NCI-H345 (cell line): ENCODE results near the gene TPP1.

Source experiments
- DNase-seq: peaks from one replicate; lab custom pipeline; 2025; lab: John Stamatoyannopoulos, UW

TPP1 gene

DNA sequence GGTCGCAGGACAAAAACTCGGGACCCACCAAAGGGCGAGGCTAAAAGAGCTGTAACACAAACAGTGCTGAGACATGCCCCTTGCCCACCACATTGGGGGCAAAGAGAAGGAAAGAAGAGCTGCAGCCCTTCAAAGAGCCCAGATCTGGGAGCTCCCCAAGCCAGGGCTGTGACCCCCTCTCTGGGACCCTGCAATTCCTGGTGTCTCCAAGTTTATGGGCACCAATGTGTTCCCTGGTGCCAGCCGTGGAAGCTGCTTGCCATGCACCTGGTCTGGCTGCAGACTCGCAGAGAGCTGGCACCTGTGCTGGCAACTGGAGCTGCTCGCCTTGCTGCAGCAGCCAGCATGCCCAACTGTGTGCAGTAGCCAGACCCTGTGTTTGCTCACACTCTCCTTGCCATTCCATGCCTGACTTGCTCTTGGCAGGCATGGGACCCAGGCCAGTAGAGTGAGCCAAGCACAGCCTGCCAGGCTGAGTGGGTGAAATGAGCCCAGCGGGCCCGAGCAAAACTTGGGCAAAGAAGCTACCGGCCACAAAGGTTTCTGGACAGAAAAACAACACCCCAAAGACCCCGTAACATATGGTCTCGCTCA lies 31.8 kb downstream of the TPP1 start:
- no peak for DNase-seq

DNA sequence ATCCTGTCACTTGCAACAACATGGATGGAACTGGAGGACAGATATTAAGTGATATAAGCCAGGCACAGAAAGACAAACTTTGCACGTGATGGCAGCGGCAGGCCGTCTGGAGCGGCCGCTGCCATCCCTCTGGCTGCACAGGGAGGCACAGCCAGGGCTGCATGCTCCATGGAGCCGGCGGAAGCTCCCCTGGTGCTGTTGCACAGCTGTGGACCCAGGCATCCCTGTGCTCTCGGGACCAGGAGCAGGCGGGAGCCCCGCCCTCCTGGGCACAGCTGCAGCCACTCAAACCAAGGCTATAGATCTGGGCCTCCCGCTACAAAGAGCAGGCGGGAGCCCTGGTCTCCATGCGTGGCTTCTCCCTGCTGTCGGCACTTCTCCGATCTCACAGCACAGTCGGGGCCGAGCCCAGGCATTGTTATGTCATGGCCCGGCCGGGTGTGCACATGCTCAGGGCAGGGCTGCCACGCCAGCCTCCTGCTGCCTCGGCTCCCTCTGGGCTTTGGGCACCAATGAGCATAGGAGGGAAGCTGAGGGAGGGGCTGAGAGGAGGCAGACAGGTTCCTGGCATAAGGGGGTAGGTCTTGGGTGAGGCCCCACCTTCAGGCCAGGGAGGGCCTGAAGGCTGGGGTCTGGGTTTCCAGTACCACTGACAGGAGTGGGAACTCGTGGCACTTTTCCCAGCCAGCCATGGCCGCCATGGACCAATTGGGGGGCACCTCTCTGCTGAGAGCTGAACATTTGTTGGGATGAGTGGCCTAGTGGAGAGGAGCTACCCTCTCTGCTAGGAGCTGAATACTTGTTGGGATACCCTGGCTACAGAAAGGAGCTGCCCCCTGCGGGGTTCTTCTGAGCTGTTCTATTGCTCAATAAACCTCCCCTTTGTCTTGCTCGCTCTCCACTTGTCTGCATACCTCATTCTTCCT lies 32.5 kb downstream of the TPP1 start:
- DNase-seq: no peak

DNA sequence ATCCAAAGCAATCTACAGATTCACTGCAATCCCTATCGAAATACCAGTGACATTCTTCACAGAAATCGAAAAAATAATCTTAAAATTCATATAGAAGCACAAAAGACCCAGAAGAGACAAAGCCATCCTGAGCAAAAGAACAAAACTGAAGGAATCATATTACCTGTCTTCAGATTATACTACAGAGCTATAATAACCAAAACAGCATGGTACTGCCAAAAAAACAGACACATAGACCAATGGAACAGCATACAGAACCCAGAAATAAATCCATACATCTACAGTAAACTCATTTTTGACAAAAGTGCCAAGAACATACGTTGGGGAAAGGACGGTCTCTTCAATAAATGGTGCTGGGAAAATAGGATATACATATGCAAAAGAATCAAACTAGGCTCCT lies 34.7 kb downstream of the TPP1 start:
- no peak for DNase-seq

DNA sequence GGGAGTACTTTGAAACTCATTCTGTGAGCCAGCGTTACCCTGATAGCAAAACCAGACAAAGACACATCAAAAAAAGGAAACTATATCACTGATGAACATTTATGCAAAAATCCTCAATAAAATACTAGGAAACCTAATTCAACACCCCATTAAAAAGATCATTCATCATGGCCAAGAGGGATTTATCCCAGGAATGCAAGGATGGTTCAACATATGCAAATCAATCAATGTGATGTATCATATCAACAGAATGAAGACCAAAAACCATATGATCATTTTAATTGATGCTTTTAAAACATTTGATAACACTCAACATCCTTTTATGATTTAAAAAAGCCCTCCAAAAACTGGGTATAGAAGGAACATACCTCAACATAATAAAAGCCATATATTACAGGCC lies 35.6 kb downstream of the TPP1 start:
- DNase-seq: no peak

DNA sequence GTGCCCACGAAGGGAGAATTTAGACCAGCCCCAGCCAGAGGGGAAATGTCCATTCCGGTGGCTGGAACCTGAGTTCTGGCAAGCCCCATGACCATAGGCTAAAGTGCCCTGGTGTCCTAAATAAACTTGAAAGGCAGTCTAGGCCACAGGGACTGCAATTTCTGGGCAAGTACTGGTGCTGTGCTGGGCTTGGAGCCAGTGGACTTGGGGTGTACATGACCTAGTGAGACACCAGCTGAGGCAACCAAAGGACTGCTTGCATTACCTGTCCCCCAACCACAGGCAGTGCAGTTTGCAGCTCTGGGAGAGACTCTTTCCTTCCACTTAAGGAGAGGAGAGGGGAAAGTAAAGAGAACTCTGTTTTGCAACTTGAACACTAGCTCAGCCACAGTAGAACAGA lies 39.5 kb downstream of the TPP1 start:
- no peak for DNase-seq

DNA sequence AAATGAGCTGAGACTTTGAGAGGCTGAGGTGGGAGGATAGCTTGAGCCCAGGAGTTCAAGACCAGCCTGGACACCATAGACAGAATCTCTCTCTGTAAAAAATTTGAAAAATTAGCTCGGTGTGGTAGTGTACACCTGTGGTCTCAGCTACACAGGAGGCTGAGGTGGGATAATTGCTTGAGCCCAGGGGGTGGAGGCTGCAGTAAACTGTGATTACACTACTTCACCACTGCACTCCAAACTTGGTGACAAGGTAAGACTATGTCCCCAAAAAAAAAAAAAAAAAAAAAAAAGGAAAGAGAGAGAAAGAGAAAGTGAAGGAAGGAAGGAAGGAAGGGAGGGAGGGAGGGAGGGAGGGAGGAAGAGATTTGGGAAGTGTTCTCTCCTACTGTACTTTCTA lies 41.1 kb downstream of the TPP1 start:
- no peak for DNase-seq

DNA sequence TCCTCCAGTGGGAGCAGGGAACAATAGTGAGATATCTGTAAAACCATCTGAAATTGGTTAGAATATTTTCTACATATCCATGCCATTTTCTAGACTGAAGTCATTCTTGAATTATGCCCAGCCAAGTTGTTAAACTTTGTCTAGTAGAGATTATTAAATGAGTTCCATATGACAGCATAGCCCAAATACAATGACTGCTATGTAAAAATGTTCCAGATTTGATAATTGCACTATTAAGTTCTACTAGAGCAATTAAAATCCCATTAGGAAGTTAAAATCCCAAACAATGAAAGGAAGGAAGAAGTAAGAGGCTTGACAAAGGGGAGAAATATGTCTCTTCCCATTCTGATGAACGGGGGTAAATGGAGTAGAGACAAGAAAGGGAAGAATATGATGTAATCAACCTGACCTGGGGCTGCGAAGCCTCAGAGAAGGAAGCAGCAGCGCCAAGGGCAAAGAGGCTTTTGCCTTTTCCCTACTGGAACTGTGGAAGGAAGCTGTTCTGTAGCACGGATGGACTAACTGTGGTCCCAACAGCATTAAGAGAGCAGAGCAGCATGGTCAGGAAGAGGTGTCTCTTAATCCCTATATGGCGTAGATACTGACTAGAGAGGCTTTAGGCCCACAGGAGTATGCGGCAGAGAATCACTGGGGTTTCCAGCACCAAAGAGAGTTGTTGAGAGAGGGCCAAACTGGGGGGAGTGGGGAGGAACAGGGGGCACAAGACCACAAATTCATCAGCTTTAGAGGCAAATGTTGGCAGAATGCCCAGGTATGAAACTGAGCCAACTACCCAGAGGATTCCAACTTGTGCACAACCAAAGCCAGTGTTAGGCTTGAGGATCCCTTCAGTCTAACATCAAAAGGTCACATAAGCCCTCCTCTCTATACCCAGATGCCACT lies 42.5 kb downstream of the TPP1 start:
- DNase-seq: peak; percentile 40

DNA sequence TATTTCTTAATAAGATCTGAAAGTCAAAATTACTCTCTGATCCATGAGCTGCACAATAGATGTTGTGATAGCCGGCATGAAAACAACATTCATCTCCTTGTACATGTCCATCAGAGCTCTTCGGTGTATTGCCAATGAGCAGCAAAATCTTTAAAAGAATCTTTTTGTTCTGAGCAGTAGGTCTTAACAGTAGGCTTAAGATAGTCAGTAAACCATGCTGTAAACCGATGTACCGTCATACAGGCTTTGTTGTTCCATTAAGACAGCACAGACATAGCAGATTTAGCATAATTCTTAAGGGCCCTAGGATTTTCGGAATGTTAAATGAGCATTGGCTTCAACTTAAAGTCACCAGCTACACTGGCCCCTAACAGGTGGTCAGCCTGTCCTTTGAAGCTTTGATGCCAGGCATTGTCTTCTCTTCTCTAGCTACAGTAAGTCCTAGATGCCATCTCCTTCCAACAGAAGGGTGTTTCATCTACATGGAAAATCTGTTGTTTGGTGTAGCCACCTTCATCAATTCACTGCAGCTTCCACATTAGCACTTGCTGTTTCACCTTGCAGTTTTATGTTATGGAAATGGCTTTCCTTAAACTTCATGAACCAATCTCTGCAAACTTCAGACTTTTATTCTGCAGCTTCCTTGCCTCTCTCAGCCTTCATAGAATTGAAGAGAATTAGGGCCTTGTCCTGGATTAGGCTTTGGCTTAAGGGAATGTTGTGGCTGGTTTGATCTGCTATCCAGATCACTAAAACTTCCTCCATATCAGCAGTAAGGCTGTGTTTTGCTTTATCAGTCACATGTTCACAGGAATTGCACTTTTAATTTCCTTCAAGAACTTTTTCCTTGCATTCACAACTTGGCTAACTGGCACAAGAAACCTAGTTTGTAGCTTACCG lies 44.2 kb downstream of the TPP1 start:
- DNase-seq: no peak

DNA sequence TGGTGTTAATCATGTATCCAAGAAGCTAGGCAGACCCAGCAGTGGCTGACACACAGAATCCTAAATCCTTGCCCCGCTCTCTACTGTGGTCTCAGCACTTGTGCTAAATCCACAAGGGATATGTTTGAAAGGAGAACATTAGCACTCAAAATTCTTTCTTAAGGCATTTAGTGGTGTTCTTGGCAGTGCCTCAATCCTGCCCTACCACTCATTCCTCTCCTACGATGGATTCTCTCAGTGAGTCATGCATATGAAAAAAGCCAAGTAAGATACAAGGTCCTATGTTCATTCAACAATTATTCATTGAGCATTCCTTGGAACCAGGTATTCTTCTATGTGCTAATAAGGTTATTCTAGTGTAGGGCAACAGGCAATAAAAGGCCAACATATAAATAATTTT lies 47.0 kb downstream of the TPP1 start:
- DNase-seq: no peak

DNA sequence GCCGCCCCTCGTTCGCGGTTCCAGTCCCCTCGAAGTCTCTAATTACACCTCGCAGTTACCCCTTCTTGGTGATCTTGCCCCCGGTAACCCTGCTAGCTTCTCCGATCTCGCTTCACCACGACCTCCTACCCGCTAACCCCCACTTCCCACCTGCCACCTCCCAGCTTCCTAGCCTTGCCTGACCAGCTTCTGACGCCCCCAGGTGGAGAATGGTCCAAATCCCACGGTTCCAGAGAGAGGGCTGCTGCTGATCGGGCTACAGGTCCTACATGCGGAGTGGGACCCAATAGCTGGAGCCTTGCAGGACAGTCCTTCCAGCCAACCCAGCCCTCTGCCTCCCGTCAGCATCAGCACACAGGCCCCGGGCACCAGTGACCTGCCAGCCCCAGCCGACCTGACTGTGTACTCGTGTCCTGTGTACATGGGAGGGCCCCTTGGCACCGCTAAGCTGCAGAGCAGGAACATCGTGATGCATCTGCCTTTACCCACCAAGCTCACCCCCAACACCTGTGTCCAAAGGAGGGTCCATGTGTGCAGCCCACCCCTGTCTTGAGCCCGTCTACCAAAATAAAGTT lies 47.7 kb downstream of the TPP1 start:
- DNase-seq: no peak

DNA sequence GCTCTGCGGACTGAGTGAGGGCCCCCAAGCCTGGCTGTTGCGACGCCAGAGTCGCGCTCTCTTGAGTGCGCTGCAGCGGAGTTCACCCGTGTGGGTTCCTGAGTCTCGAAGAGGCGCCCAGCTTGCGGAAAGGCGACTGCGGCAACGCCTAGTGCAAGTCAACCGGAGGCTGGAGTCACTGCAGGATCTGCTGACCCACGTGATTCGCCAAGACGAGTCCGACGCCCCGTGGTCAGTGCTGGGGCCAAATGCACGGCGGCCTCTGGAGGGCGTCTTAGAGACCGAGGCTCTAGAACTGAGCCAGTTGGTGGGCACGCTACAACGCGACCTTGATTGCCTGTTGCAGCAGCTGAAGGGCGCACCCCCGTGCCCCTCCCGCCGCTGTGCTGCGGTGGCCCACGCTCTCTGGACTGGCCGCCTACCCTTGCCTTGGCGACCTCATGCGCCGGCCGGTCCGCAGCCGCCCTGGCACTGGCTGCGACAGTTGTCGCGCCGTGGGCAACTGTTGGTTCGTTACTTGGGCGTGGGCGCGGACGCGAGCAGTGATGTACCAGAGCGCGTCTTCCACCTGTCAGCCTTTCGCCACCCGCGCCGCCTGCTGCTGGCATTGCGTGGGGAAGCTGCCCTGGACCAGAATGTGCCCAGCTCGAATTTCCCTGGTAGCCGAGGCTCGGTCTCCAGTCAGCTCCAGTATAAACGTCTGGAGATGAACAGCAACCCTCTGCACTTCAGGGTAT lies 48.4 kb downstream of the TPP1 start:
- DNase-seq: no peak

DNA sequence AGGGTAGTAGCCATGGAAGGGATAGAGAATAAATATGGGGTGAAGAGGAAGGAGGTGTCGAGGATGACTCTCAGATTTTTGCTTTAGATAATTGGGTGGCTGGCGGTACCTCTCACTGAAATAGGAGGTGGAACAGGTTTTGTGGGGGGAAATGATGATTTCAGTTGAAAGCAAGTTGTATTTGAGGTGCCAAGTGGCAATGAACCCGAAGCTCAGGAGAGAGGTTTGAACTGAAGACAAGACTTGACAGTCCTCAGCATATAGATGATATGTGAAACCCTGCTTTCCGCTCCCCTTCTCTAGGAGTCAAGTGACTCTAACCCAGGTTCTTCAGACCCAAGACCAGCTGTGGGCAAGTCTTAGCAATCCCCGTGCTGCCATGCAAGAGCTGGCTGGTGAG lies 49.5 kb downstream of the TPP1 start:
- no peak for DNase-seq

DNA sequence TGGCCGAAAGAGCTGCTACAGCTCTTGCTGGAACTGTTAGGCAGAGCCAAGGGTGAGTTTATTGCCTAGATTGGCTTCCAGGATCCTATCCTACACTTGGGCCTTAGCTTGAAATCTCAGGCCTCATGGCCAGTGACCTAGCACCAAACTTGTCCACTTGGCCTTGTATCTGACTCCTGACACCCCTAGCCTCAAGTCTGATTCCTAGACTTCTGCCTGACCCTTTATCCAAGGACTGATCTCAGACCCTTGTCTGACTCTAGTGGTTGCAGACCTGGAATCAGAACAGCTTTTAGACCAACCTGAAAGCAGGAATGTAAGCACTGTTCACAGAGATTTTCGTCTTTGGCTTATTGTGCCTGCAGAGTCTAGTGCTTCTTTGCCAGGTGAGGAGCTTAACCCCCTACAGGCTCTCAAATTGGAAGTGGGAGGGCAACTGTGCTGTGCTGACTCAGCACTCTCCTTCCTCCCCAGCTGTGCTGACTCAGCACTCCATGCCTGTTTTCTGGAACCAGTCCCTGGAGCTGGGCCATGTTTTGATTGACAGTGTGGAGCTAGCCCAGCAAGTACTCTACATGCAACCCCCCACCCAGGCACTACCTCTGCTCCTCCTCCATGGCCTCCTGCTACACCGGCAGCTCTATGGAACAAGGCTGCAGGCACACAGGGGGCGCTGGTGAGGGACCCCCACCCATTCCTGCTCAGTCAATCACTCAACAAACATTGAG lies 50.9 kb downstream of the TPP1 start:
- no peak for DNase-seq

DNA sequence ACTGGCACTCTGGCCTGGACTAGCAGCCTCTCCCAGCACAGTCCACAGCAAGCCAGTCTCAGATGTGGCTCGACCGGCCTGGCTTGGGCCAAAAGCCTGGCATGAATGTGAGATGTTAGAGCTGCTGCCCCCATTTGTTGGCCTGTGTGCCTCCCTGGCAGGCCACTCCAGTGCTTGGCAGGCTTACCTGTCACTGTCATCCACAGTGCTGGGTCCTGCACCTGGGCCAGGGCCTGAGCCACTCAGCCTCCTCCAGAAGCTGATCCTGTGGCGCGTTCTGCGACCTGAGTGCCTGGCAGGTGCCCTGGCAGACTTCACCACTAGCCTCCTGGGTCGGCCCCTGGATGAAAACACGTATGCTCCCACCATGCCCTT lies 51.9 kb downstream of the TPP1 start:
- no peak for DNase-seq

DNA sequence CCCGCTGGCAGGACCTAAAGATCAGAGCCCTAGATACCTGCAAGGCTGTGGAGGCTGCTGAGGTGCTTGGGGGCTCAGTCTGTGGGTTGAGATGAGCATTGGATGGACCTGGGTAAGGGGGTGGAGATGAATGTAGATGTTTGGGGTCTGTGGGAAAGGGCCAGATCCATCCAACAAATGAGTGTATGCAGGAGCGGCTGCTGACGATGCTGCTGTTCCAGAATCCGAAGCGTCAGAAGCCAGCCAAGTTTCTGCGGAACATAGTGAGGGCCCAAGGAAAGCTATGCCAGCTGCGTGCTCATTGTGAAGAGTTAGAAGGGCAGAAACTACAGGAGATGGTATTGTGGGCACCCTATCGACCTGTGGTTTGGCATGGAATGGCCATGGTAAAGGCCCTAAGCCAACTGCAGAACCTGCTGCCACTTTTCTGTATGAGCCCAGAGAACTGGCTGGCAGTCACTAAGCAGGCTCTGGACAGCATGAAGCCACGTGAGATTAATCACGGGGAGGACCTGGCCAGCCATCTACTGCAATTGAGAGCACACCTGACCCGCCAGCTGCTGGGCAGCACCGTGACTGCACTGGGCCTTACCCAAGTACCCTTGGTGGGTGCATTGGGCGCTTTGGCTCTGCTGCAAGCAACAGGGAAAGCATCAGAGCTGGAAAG lies 52.4 kb downstream of the TPP1 start:
- DNase-seq: no peak

DNA sequence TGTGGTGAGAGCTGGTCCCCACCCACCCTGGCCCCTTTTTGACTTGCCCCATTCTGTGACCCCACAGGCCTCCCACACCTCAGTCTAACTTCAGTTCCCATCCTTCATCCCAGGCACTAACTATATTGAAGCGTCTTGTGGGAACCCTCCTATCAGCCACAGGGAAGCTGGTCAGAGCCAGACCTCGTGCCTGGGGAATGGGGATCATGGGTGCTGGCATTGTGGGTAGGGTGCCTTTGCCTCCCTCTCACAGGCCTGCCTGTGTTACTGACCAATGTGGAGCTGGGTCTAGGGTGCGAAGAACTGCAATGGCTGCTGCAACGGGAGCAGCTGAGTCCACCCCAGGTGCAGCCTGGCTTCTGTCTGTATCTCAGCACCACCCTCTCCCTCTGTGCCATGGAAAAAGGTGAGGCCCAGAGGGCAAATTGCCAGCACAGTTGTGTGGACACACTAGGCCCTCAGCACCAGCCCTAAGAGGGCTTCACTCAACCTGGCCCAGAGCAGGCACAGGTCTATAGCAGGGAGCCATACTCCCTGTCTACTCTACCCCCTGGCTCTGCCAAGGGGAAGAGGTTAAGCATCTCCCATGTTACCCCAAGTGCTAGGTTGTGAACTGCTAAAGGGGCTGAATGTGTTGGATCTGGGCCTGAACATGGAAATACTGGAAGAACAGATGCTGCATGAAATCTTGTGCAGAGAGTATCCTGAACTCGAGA lies 53.1 kb downstream of the TPP1 start:
- DNase-seq: no peak

DNA sequence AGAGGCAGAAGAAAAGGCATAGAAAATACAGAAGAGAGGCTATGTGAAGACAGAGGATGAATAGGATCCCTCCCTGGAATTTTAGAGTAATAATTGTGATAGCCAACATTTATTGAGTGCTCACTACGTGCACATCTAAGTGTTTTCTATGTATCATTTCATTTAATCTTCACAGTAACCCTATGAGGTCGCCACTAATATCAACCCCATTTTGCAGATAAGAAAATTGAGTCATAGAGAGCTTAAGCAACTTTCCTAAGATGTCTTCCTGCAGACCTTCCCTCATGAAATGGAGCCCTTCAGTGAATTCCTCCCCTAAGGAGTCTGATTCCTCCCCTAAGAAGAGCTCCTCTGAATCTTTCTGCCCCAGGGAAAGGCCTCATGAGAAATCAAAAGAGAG lies 53.9 kb downstream of the TPP1 start:
- no peak for DNase-seq

DNA sequence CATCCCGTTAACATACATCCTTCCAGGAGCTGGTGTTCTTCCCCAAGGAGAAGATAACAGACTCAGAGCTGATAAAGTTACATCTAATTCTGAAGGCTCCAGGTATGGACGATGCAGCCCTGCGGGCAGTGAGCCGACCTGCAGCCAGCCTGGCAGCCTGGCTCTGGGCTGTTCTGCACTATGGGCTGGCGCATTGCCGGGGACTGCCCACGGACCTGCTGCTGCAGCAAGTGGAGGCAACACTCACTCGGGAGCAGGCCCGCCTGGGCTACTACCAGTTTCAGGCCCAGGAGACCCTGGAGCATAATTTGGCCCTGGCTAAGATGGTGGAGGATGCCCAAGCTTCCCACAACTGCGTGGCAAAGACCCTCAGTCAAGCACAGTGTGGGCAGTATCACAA lies 55.6 kb downstream of the TPP1 start:
- no peak for DNase-seq

DNA sequence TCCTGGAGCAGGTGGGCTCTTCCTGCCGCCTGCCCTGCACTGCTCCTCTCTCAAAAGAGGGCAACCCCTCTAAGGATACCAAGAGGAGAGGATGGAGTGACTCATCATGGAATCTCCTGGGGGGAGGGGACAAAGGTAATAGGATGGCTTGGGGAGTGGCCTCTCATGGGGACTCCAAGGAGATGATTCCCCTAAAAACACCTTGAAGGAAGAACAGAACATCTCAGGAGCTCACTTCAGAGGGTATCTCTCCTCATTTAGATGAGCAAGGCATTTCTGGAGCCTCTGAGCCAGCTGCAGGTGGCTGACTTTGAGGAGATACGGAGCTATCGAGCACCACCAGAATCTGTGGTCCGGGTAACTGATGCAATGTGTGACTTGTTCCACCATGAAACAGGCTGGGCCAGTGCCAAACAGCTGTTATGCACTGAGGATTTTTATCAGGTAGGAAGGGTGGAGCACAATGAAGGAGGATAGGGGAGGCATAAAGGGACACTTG lies 56.1 kb downstream of the TPP1 start:
- no peak for DNase-seq
